BLaER1 (cell line): Measurements from ENCODE around the gene COPG1.

Experiments
- H3K27ac ChIP-seq: shearing (Covaris generic); formaldehyde crosslinking; 2 replicates; pipeline ENCODE4 v1.8.1; 2022
- H3K27me3 ChIP-seq: shearing (Covaris generic); formaldehyde crosslinking; 2 replicates; pipeline ENCODE4 v1.8.1; 2022
- H3K36me3 ChIP-seq: shearing (Covaris generic); formaldehyde crosslinking; 2 replicates; pipeline ENCODE4 v1.8.1; 2022
- H3K4me1 ChIP-seq: shearing (Covaris generic); formaldehyde crosslinking; 2 replicates; pipeline ENCODE4 v1.8.1; 2022
- H3K4me2 ChIP-seq: shearing (Covaris generic); formaldehyde crosslinking; 2 replicates; pipeline ENCODE4 v1.8.1; 2022
- H3K4me3 ChIP-seq: shearing (Covaris generic); formaldehyde crosslinking; 2 replicates; pipeline ENCODE4 v1.8.1; 2022
- H3K9ac ChIP-seq: shearing (Covaris generic); formaldehyde crosslinking; 2 replicates; pipeline ENCODE4 v1.8.1; 2022
- H3K9me3 ChIP-seq: shearing (Covaris generic); formaldehyde crosslinking; 2 replicates; pipeline ENCODE4 v1.8.1; 2022
- H4K20me1 ChIP-seq: shearing (Covaris generic); formaldehyde crosslinking; 2 replicates; pipeline ENCODE4 v1.8.1; 2022
- Cebpa-rat ChIP-seq: shearing (Covaris generic); IDR thresholded peaks from 2 replicates; pipeline ENCODE4 v1.8.1; 2022

Gene COPG1

GRCh38 chr3:129326595-129326994 lies 77.2 kb downstream of the COPG1 start:
- no peak overlapping the region for H3K4me3 ChIP-seq
- no peaks in the 10 kb centered on the region for H4K20me1 ChIP-seq
- no peaks in the 10 kb centered on the region for H3K9me3 ChIP-seq
- peaks cover 44% of the 10 kb centered on the region for H3K36me3 ChIP-seq
- no peak overlapping the region for H3K4me2 ChIP-seq
- H3K4me1 ChIP-seq, result no peaks in the 10 kb centered on the region
- H3K27ac ChIP-seq, result no peak overlapping the region
- H3K9ac ChIP-seq, result no peak overlapping the region
- H3K27me3 ChIP-seq, result no peaks in the 10 kb centered on the region
- TF ChIP-seq Cebpa-rat, result no peak
